Hypothalamus (tissue), 51 donors: ENCODE measurements around the gene MAG.

Experiments used
- DNase-seq, 51 donors: peaks; one replicate each; lab custom pipeline; 2025; lab: John Stamatoyannopoulos, UW

MAG gene, protein sequence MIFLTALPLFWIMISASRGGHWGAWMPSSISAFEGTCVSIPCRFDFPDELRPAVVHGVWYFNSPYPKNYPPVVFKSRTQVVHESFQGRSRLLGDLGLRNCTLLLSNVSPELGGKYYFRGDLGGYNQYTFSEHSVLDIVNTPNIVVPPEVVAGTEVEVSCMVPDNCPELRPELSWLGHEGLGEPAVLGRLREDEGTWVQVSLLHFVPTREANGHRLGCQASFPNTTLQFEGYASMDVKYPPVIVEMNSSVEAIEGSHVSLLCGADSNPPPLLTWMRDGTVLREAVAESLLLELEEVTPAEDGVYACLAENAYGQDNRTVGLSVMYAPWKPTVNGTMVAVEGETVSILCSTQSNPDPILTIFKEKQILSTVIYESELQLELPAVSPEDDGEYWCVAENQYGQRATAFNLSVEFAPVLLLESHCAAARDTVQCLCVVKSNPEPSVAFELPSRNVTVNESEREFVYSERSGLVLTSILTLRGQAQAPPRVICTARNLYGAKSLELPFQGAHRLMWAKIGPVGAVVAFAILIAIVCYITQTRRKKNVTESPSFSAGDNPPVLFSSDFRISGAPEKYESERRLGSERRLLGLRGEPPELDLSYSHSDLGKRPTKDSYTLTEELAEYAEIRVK

DNA sequence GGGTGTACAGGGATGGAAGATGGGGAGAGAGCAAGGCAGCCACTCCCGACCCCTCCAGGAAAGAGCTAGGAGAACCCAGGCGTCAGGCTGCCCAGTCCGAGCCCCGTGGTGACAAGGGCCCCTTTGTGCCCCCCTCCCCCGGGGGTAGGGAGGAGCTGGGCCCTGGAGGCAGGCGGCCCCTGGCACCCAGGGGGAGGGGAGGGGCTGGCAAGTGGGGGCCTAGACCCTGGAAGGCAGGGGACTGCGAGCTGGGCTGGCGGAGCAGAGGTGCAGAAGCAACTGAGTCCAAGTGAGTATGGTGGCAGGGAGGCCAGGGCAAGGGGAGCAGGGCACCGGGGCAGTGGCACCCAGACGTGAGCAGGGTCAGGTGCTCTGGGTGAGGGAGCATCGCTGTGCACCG, at the start of gene MAG:
Gene MAG (plus strand): TSS at position 246 of the 400 bp plus-strand sequence. CDS start 3,248 bp downstream, outside the sequence.
- peak in 44 of 51 donors; percentile 28 to 94 (median 79) for DNase-seq

DNA sequence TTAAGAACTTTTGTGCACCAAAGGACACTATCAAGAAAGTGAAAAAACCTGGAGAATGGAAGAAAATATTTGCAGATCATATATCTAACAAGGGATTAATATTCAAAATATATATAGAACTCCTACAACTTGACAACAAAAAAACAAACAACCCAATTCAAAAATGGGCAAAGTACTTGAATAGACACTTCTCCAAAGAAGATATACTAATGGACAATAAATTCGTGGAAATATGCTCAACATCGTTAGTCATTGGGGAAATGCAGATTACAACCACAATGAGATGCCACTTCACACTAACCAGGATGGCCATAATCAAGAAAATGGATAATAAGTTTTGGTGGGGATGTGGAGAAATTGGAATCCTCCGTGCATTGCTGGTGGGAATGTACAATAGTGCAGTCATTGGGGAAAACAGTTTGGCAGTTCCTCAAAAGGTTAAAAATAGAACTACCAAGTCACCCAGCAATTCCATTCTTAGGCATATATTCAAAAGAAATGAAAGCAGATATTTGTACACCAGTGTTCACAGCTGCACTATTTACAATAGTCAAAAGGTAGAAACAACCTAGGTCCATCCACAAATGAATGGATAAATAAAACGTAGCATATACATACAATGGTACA, 45.4 kb upstream of the MAG start:
- no peak for DNase-seq

DNA sequence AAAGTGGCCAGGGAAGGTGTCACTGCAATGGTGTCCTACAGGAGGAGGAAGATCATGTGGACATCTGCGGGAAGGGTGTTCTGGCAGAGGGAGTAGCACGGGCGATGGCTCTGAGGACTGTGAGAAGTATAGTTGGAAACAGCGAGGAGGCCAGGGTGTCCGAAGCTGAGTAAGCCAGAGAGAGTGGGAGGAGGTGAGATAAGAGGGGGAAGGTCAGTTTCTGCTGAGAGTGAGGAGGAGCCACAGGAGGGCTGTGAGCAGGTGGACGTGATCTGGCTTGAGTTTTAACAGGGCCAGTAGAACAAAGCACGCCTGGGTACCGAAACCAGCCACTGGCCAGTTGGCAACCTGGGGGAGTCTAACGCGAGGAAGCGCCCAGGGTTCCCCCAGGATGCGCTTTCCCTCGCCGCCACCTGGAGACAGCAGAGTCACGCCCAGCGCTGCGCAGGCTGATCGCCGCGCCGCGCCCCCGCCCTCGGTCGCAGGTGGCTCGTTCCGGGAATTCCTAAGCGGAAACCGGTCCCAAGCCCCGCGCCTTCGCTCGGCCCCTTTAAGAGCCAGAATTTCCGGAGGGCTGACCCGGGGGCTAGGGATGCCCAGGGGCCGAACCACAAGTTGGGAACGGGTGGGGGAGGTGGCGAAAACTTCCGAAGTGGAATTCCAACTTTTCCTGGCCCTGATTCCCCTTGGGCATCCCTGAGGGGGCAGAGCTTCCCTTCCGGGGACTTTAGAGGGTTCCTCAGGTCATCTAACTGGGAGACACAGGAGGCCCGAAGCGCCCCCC, 44.2 kb upstream of the MAG start:
- DNase-seq: no peak

DNA sequence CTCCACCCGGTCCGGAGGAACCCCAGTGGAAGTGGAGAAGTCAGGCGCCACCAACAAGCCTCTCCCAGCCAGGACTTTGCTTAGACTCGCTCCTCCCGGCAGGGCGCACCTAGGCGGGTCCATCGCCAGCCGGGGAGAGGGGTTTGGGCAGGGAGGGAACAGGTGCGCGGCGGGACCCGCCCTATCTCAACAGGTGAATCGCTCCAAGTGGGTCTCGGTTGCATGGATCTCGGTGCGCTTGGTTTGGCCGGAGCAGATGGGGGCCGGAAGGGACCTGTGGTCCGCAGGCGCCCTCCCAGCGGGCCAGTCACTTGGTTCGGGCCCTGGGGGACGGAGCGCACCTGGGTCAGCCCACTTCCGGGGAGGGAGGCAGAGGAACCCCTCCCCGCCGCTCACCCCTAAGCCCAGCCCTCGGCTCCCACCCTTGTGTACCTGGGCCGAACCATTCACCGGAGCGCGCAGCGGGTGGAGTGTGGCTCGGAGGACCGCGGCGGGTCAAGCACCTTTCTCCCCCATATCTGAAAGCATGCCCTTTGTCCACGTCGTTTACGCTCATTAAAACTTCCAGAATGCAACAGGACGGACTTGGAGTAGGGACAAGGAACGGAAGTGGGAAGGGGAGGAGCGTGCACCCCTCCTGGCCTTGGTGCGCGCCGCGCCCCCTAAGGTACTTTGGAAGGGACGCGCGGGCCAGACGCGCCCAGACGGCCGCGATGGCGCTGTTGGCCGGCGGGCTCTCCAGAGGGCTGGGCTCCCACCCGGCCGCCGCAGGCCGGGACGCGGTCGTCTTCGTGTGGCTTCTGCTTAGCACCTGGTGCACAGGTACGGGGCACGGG, 43.4 kb upstream of the MAG start, which contains the start of gene LSR:
Gene LSR (plus strand): TSS at position 693 of the 836 bp plus-strand sequence. CDS start 21 bp downstream, at position 714.
- DNase-seq: no peak

DNA sequence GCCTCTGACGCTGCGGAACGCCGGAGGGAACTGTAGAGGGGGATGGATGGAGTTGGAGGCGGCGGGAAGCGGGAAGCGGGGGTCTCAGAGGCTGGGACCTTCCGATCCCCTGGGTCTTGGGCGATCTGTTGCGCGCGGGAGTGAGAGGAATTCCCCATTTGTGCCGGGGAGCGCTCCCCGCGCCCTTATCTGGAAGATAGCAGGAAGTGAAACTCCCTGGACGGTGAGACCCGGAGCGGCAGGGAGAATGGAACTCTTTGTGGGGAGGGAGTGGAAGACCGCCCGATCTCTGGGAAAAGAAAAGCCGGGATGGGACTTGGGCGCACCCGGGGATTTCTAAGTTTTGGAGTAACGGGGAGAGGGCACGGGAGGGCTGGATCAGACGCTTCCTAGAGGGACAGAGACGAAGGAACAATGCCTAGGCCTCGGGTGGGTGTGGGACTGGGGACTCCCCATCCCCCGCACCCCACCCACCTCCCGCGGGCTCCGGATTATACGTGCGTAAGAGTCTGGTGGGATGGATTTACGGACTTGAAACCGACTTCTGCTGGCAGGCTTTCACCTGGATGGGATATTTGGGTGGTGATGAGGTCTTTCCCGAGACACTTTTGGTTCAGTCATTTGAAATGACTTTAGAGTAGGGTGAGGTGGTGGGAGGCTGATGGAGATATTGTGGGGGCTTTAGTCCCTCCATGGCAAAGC, 42.7 kb upstream of the MAG start:
- no peak for DNase-seq

DNA sequence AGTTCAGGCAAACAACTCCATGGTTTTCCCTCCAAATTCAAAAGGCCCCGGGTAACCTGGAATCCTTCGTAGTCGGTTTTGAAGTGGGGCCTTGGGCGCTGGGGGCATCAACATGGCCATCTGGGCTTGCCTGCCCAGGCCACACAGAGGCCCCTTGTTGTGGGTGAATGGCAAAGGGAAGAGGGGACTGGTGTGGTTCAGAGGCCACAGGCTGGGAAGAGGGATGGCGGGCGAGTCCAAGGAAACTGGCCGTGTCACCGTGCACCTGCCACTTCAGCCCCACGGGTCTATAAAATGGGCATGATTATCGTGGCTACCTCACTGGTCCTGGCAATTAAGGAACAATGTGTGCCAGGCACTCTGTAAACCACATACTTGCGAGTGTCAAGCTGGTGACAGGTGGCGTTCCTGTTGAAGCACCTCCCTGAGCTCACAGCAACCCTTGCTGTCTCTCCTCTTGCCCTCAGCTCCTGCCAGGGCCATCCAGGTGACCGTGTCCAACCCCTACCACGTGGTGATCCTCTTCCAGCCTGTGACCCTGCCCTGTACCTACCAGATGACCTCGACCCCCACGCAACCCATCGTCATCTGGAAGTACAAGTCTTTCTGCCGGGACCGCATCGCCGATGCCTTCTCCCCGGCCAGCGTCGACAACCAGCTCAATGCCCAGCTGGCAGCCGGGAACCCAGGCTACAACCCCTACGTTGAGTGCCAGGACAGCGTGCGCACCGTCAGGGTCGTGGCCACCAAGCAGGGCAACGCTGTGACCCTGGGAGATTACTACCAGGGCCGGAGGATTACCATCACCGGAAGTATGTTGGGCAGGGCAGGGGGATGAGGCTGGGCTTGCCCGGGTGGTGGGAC, 41.9 kb upstream of the MAG start:
- DNase-seq: no peak

DNA sequence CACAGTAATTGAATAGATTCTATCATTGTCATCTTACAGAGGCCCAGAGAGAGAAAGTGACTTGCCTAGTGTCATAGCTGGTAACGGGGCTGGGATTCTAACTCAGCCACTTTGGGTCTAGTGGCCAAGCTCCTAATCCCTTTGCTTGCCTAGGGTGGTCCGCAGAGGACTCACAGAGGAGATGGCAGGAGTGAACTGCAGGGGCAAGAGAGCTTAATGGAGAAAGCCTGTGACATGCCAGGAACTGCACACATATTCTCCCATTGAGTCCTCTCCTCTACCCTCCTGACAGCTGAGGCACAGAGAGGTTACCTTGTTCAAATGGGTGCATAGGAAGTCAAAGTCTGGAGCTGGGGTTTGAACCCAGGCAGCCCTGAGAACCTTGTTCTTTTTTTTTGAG, 40.5 kb upstream of the MAG start:
- DNase-seq: no peak

DNA sequence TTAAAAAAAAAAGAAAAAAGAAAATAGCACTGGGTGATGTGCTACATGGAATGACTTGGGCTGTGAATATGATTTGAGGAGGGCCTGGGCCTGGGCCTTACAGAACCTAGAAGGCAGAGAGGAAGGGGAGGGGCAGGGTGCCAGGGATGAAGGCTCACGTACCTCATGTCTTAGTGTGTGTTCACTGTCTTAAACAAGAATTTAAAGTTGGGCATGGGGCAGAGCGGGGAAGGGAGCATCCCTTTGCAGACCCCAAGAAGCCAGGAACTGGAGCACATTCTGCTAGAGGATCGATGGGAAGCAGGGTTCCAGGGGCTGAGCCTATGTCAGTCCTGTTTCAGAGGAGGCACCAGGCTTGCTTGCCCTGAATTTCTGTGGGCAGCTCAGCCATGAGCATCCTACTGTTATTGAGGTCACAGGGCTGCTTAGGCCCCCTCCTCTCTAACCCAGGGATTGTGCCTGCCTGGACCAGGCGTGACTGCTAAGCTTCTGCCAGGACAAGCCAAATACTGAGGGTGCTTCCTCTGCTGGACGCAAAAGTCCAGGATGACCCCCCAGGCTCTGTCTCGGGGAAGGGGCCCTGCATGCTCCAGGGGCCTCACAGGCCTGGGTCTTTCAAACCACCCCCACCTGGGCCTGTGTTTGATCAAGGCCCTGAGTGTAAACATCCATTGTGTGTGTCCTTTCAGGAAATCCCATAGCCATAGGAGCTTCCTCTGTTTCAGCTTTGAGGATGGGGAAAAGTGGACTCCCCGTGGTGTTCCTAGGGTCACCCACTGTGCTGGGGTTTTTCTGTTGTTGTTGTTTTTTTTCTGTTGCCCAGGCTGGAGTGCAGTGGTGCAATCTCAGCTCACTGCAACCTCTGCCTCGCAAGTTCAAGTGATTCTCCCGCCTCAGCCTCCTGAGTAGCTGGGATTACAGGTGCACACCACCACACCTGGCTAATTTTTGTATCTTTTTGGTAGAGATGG, 38.4 kb upstream of the MAG start:
- no peak for DNase-seq

DNA sequence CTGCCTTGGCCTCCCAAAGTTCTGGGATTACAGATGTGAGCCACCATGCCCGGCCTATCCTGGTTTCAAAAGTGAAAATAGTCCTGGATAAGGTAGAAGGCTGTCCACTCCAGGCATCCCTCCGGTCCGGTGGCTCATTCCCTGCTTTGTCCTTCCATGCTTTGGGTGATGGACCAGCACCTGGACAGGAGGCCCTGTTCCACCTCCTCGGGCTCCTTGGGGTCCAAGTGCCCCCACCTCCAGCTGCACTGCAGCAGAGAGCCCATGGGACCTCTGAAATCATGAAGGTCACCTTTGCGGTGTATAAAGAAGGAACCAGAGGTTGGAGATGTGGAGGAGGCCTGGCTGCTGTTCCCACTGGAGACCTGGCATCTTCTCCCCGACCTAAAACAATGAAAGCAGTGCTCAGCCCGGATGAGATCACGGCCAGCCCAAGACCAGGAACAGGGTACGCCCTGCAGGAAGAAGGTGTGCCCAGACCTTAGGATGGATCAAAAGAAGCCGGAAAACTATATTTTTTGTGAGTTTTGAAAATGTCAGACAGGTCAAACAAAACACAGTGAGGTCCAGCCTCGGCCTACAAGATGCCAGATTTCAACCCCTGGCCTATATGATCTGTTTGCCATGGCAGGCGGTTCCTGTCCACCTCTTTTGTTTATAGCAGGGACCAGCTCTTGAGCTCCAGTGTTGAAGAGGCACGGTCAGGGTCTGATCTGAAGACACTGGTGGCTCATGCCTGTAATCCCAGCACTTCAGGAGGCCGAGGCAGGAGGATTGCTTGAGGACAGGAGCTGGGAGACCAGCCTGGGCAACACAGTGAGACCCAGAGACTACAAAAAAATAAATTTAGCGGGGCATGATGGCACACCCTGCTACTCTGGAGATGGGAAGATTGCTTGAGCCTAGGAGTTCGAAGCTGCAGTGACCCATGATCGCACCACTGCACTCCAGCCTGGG, 37.3 kb upstream of the MAG start:
- no peak for DNase-seq

DNA sequence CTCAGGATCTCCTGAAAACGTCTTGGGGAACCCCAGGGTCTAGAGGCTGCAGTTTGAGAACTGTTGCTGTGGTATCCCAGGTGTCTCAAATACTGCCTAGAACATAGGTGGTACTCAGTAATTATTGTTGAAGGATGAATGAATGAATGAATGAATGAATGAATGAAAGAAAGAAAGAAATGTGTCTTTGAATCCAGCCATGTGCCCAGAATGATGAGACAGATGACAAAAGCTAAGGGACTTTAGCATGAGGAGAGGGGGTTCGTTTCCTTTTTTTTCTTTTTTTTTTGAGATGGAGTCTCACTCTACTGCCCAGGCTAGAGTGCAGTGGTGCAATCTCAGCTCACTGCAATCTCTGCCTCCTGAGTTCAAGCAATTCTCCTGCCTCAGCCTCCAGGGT, 35.4 kb upstream of the MAG start:
- DNase-seq: no peak

DNA sequence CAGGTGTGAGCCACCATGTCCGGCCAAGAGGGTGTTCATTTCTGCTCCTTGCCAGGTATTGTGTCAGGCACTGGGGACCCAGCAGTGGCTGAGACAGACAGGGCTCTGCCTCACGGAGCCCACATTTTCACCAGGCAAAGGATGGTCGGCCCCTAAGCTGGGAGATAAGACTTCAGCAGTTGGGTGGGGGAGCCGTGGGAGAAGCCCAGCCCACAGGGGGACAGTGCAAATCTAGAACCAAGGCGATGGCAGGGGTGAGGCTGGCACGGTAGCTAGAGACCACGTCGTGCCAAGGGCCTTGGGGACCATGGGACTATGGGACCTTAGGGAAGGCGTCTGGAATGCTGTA, 34.9 kb upstream of the MAG start:
- DNase-seq: no peak

DNA sequence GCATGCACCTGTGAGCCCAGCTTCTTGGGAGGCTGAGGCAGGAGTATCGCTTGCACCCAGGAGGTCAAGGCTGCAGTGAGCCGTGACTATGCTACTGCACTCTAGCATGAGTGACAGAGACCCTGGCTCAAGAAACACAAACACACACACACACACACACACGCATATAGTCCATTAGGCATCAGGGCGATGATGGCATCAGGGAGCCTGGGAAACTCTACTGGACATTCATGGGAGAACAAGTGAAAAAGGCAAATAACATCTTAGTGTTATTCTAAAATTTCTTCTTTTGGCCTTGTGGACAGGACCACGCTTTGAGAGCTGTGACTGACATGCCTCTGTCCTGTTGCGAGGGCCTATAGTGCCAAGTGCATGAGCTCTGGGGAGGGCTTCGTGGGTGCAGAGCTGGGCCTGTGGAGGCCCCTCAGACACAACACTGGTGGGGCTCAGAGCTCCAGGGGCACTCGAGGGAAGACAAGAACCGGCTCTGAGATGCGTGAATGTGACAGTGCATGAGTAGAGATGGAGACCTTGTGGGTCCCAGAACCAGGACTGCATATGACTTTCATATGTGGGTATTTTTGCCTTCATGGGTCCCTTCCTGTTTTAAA, 31.2 kb upstream of the MAG start:
- no peak for DNase-seq

DNA sequence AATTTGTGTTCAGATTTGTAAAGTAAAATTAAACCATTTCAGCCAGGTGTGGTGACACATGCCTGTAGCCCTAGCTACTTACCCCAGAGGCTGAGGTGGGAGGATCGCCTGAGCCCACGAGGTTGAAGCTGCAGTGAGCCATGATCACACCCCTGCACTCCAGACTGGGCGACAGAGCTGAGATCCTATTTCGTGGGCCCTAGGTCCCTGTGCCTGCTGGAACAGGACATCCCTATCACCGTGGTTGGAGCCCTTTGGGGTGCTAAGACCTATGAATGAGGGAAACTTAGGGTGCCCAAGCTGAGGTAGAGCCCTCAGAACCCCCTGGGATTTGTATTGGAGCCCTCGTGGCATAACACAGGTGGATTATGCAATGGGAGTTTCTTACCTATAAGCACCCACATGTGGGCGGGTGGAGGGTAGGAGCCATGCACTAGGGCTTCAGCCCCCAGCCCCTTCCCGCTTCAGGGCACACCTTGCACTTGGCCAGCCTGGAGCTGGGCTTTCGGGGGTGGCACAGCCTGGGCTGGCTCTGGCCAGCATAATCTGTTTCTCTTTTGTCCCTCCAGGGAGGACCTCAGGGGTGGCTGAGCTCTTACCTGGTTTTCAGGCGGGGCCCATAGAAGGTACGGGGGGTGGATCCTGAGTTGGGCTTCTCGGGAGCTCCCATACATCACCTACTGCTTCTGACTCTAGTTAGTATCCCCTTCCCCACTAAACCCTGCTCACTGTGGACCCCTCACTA, 30.4 kb upstream of the MAG start:
- no peak for DNase-seq

DNA sequence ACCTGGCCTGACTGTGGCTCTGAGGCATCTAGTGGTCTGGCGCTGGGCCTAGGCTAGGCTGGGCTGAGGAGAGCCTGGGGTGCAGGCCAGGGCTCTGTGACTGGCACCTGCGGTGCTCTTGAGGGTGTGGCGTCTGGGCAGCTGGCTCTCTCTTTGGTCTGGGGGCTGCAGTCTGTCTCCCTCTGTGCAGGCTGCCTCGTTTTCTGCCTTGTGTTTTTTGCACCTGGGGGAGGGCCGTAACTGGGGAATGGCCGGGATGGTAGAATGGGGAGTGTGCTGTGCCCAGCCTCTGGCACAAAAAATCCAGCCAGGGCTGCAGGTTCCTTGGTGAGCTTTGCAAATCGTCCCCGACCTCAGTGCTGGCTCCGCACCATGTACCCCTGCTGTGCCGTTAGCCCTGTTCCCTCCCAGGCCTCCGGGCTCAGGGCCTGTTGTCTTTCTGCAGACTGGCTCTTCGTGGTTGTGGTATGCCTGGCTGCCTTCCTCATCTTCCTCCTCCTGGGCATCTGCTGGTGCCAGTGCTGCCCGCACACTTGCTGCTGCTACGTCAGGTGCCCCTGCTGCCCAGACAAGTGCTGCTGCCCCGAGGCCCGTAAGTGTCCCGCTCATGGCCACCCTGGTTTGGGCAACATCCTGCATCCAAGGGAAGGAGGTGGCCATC, 29.7 kb upstream of the MAG start:
- DNase-seq: peak in 1 of 51 donors; percentile 10
